ENCODE results near the gene RAB9A.
A peak's percentile ranks its signal among the peaks of the same experiment; 100 is the strongest.

Gene RAB9A

DNA sequence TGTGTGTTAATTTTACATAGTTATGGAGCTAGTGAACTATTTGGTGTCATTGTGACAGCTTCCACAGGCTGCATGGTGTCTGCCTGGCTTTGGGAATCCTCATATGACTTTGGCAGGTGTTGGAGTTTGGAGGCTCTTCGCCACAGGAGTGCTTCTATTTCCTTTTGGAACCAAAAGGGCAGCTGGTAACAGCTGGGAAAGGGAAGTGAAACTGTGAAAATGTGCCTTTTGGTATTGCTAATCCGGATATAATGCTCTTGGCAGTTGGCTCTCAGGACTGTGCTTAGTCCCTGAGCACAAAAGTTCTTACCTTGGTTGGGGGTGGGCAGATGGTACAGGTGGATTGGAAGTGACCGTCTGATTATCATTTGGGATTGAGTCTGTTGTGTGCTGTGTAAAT is 63.7 kb downstream of the RAB9A start:
- TF ChIP-seq ZFX (IDR thresholded peaks at IDR 0.05): no peak
- TF ChIP-seq, protein P1, sequence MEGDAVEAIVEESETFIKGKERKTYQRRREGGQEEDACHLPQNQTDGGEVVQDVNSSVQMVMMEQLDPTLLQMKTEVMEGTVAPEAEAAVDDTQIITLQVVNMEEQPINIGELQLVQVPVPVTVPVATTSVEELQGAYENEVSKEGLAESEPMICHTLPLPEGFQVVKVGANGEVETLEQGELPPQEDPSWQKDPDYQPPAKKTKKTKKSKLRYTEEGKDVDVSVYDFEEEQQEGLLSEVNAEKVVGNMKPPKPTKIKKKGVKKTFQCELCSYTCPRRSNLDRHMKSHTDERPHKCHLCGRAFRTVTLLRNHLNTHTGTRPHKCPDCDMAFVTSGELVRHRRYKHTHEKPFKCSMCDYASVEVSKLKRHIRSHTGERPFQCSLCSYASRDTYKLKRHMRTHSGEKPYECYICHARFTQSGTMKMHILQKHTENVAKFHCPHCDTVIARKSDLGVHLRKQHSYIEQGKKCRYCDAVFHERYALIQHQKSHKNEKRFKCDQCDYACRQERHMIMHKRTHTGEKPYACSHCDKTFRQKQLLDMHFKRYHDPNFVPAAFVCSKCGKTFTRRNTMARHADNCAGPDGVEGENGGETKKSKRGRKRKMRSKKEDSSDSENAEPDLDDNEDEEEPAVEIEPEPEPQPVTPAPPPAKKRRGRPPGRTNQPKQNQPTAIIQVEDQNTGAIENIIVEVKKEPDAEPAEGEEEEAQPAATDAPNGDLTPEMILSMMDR (conservative IDR thresholded peaks at IDR 0.05): no peak
- no peak overlapping the region for H3K27ac ChIP-seq

DNA sequence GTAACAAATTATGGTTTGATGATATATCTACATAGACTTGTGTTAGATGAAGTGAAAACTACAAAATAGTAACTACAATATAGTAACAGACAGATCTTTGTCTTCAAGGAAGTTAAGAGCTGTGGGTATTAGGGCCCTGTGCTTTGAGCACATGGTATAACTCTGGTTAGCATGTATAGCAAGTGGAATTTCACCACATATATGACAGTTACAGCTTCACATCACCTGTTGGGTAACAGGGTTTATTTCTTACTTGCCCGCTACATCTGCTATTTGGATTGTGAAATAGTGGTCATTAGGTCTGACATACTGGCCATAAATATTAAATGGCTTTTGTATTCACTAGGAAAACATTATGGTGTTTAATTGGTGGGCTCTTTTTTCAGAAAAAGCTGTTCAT is 65.8 kb downstream of the RAB9A start:
- TF ChIP-seq ZFX (IDR thresholded peaks at IDR 0.05): no peak
- TF ChIP-seq, protein P1 (conservative IDR thresholded peaks at IDR 0.05): no peak
- no peak overlapping the region for H3K27ac ChIP-seq

DNA sequence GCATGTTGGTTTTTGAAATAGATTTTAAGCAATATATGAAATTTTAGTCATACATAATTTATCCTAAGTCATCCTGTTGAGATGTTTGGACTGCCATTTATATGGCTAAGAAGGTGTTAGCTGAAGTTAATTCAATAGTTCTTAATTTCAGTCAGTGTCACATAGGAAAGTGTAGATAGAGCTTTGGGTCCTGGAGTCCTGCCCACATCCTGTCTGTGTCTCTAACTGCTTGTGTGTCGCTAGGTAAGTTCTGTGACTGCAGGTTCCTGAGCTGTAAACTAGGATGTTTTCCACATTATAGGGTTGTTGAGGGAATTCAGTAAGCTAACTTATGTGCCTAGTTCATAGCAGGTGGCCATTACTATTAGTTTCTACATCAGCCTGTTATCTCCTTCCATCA is 66.3 kb downstream of the RAB9A start:
- TF ChIP-seq ZFX (IDR thresholded peaks at IDR 0.05): no peak
- TF ChIP-seq, protein P1 (conservative IDR thresholded peaks at IDR 0.05): no peak
- H3K27ac ChIP-seq: no peak overlapping the region

DNA sequence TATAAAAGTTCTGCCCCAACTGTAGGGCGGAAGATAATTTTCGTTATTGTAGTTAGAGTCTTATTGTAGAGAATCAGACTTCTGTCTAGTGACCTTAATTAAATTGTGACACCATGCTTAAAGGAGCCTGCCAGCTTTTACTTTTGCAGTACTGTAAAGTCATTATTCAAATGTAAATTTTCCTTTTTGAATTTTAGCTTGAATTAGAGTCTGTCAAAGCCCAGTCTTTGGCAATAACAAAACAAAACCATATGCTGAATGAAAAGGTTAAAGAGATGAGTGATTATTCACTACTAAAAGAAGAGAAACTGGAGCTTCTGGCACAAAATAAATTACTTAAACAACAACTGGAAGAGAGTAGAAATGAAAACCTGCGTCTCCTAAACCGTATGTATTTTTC is 67.5 kb downstream of the RAB9A start:
- no peak for TF ChIP-seq ZFX (IDR thresholded peaks at IDR 0.05)
- TF ChIP-seq, protein P1 (conservative IDR thresholded peaks at IDR 0.05): no peak

DNA sequence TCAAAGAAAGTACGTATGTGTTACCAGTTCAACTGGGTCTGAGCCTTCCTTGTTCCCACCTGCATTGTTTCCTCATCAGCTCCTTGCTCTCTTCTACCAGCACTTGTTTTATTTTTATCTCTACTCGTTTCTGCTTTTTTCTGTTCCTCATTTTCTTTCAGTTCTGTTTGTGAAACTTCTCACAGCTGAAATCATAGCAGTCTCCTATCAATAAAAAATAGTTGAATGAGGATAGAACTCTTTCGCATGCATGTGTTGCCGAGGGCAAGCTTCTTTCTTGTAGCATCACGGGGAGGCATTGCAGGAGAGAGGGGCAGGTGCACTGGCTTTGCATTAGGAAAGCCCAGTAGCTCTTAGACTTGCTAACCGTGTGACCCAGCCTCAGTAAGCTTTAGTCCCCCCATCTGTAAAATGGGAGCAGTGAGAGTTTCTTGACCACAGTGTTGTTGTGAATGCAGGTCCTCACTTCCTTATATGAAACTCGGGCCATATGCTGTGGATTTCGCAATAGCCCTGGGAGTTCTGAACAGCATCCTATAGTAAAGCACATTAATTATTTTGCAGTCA is 70.3 kb downstream of the RAB9A start:
- no peak overlapping the region for H3K27ac ChIP-seq
- TF ChIP-seq ZFX (IDR thresholded peaks at IDR 0.05): no peak
- TF ChIP-seq, protein P1 (conservative IDR thresholded peaks at IDR 0.05): no peak

More for the DNA sequence above, 67.5 kb downstream of the RAB9A start:
- H3K27ac ChIP-seq: peak overlapping the region; percentile 72
